ENCODE measurements around the gene SRSF8.

The SRSF8 gene

DNA sequence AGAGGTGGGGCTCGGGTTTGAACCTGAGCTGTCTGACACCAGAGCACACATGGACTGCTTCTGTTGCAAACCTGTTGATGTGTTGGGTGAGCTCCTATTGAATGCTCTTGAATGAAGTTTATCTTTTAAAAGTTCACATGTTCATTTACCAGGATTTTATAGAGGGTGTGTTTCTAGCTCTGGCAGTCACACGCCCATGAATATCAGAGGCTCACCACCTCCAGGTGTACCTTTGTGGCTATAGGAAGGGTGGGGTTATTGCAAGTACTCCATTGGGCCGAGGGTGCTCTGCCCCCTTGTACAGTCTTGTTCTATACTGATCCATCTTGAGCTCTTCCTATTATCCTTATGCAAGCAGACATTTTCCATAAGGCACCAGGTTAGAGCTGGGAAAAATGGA is 32.1 kb downstream of the SRSF8 start:
- TF ChIP-seq ZNF384 (IDR thresholded peaks at IDR 0.05): no peak
- TF ChIP-seq BHLHE40 (IDR thresholded peaks at IDR 0.05; ENCODE audit: borderline replicate concordance): no peak
- TF ChIP-seq SP1 (IDR thresholded peaks at IDR 0.05): no peak
- no peak for TF ChIP-seq TARDBP (IDR thresholded peaks at IDR 0.05)
- no peak for TF ChIP-seq FOXK2 (IDR thresholded peaks at IDR 0.05)
- no peak for TF ChIP-seq HDGF (IDR thresholded peaks at IDR 0.05; ENCODE audit: borderline replicate concordance)
- TF ChIP-seq, protein P1, sequence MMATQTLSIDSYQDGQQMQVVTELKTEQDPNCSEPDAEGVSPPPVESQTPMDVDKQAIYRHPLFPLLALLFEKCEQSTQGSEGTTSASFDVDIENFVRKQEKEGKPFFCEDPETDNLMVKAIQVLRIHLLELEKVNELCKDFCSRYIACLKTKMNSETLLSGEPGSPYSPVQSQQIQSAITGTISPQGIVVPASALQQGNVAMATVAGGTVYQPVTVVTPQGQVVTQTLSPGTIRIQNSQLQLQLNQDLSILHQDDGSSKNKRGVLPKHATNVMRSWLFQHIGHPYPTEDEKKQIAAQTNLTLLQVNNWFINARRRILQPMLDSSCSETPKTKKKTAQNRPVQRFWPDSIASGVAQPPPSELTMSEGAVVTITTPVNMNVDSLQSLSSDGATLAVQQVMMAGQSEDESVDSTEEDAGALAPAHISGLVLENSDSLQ (IDR thresholded peaks at IDR 0.05): no peak
- TF ChIP-seq ELF4 (IDR thresholded peaks at IDR 0.05): no peak
- no peak for TF ChIP-seq FOXA1 (IDR thresholded peaks at IDR 0.05)
- TF ChIP-seq NFRKB (IDR thresholded peaks at IDR 0.05): no peak
- TF ChIP-seq FOXM1 (IDR thresholded peaks at IDR 0.05; ENCODE audit: borderline replicate concordance): no peak
- no peak for TF ChIP-seq L3MBTL2 (conservative IDR thresholded peaks at IDR 0.05)
- TF ChIP-seq LEF1 (IDR thresholded peaks at IDR 0.05; ENCODE audit: borderline replicate concordance): no peak
- no peak for TF ChIP-seq ARNT (IDR thresholded peaks at IDR 0.05)
- TF ChIP-seq CTBP1 (IDR thresholded peaks at IDR 0.05; ENCODE audit: borderline replicate concordance): no peak
- no peak for TF ChIP-seq SUZ12 (IDR thresholded peaks at IDR 0.05)
- POLR2A ChIA-PET: interaction anchor here (1.2 to 1.8 kb wide), 3 partner anchors 9 to 31 kb away, joined by 3 to 8 read pairs (median 6); partner anchors contain the start of gene ENDOD1
- CTCF ChIA-PET: no interaction called here
- DNase-seq (ENCODE audit: extremely low spot score): no peak

DNA sequence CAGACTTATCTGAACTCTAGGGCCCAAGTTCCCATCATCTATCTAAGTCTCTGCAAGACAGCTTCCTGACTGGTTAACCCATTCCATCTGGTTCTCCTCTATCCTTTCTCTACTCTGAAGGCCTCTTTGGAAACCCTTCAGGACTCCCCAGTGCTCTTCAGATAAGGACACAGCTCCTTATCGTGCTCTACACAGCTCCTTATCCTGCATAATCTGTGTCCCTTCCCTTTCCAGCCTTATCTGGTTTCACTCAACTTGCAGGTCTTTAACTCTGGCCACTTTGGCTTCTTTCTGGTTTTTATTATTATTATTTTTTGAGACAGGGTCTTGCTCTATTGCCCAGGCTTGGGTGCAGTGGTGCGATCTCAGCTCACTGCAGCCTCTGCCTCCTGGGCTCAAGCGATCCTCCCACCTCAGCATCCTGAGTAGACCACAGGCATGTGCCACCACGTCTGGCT is 33.5 kb downstream of the SRSF8 start:
- DNase-seq (ENCODE audit: extremely low spot score): no peak
- POLR2A ChIA-PET: interaction anchor here (1.8 kb wide), 1 partner anchor 10 kb away, joined by 8 read pairs; the partner anchor contains the start of gene ENDOD1
- CTCF ChIA-PET: no interaction called here
- TF ChIP-seq ELF4 (IDR thresholded peaks at IDR 0.05) (no peak), FOXM1 (IDR thresholded peaks at IDR 0.05; ENCODE audit: borderline replicate concordance) (no peak), HDGF (IDR thresholded peaks at IDR 0.05; ENCODE audit: borderline replicate concordance) (no peak), FOXK2 (IDR thresholded peaks at IDR 0.05) (no peak), LEF1 (IDR thresholded peaks at IDR 0.05; ENCODE audit: borderline replicate concordance) (no peak), SUZ12 (IDR thresholded peaks at IDR 0.05) (no peak), ARNT (IDR thresholded peaks at IDR 0.05) (no peak), SP1 (IDR thresholded peaks at IDR 0.05) (no peak), FOXA1 (IDR thresholded peaks at IDR 0.05) (no peak)

DNA sequence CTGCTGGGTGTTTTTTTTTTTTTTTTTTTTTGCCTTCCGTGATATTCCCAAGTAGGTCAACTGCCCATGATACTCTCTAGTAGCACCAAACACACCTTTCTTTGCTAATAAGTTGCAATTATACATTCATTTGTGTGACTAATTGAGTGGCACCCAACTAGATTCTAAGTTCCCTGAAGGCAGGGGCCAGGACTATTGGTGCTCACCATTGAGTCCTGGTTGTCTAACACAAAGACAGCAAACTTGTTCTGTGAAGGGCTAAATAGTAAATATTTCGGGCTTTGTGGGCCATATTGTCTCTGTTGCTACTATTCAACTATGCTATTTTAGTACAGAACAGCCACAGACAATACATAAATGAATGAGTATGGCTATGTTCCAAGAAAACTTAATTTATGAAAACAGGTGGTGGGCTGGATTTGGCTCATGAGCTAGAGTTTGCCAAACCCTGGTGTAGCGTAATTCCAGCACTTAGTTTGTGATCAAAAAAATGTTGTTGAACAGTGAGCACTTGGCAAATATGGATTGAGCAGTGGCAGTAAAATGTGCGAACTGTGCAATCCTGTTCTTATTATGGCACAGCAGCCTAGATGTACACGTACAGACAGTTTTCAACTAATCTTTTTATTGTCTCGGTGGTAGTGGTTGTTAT is 34.3 kb downstream of the SRSF8 start:
- DNase-seq (ENCODE audit: extremely low spot score): no peak
- ChIA-PET POLR2A (no interaction called here), CTCF (interaction anchor here (1.7 kb wide), 1 partner anchor 8 kb away, joined by 3 read pairs; no protein-coding TSS in a partner anchor)
- TF ChIP-seq SP1 (IDR thresholded peaks at IDR 0.05) (no peak), ZNF384 (IDR thresholded peaks at IDR 0.05) (no peak), LEF1 (IDR thresholded peaks at IDR 0.05; ENCODE audit: borderline replicate concordance) (no peak), FOXA1 (IDR thresholded peaks at IDR 0.05) (no peak)

DNA sequence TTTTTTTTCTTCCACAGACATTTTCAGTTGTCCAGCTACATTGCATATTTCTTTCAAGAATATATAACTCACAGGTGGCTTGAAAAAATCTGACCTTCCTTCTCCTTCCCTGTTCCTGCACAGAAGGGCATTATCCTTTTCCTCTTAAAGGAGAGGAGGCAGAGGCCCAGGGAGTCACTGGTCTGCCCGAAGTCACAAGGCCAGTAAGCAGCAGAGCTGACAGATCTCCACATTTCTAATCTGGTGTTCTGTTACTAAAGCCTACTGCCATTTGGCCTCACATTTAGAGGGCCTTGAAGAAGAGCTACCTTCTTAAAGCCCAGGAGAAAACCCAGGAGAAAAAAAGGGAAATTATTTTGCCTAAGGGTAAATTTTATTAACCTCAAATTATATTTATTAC is 35.2 kb downstream of the SRSF8 start:
- no peak for TF ChIP-seq SP1 (IDR thresholded peaks at IDR 0.05)
- TF ChIP-seq NFRKB (IDR thresholded peaks at IDR 0.05): no peak
- no peak for TF ChIP-seq ARNT (IDR thresholded peaks at IDR 0.05)
- no peak for DNase-seq (ENCODE audit: extremely low spot score)
- CTCF ChIA-PET: interaction anchor here (1.7 kb wide), 1 partner anchor 9 kb away, joined by 3 read pairs; no protein-coding TSS in a partner anchor
- POLR2A ChIA-PET: interaction anchor here (0.7 to 0.8 kb wide), 2 partner anchors 8 to 234 kb away, joined by 3 read pairs; no protein-coding TSS in a partner anchor

DNA sequence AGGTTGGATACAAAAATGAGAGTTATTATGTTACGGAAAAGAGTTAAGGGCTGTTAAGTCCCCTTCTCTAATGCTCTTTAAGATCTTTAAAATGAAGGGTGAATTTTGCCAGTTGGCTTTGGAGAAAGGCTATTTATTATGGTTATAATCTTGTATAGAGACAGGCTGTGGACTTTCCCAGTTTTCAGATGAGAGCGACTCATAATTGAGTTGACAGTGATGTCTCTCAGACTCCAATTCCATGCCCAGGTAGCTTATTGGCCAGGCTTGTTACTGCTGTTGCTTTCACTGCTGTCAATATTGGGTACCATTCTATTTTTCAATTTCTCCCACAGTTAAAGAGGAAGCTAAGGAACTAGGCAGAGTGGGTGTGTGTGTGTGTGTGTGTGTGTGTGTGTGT is 36.0 kb downstream of the SRSF8 start:
- TF ChIP-seq, protein P1 (IDR thresholded peaks at IDR 0.05): no peak
- no peak for TF ChIP-seq CTBP1 (IDR thresholded peaks at IDR 0.05; ENCODE audit: borderline replicate concordance)
- no peak for TF ChIP-seq L3MBTL2 (conservative IDR thresholded peaks at IDR 0.05)
- TF ChIP-seq ZNF384 (IDR thresholded peaks at IDR 0.05): no peak
- no peak for TF ChIP-seq LEF1 (IDR thresholded peaks at IDR 0.05; ENCODE audit: borderline replicate concordance)
- no peak for TF ChIP-seq ARNT (IDR thresholded peaks at IDR 0.05)
- no peak for TF ChIP-seq NFRKB (IDR thresholded peaks at IDR 0.05)
- no peak for TF ChIP-seq HDGF (IDR thresholded peaks at IDR 0.05; ENCODE audit: borderline replicate concordance)
- no peak for TF ChIP-seq SUZ12 (IDR thresholded peaks at IDR 0.05)
- TF ChIP-seq FOXK2 (IDR thresholded peaks at IDR 0.05): no peak
- DNase-seq (ENCODE audit: extremely low spot score): no peak
- POLR2A ChIA-PET: interaction anchor here (0.8 to 1.1 kb wide), 3 partner anchors 9 to 36 kb away, joined by 3 to 4 read pairs (median 3); partner anchors contain the start of genes ENDOD1 and SRSF8
- CTCF ChIA-PET: interaction anchor here (0.7 to 0.9 kb wide), 2 partner anchors 37 to 404 kb away, joined by 3 to 4 read pairs; no protein-coding TSS in a partner anchor

DNA sequence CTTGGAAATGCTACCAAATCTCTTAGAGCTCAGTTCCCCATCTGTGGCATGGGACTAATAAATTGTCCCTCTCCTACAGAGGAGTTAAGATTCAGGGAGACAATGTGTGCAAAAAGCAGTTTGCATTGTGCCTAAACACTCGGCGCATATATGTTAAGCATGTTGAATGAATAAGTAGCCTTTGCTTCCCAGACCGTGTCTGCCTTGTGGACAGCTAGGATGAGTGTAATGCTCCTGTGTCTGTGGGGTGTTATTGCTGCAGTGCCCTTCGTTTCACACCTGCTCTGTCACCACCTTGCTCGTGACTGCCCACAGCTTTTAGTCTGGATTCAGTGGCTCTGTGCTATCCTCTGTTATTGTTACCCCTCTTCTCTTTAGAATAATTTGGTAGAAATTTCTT is 37.0 kb downstream of the SRSF8 start:
- no peak for DNase-seq (ENCODE audit: extremely low spot score)
- no peak for TF ChIP-seq FOXK2 (IDR thresholded peaks at IDR 0.05)
- no peak for TF ChIP-seq CTBP1 (IDR thresholded peaks at IDR 0.05; ENCODE audit: borderline replicate concordance)
- no peak for TF ChIP-seq FOXM1 (IDR thresholded peaks at IDR 0.05; ENCODE audit: borderline replicate concordance)
- no peak for TF ChIP-seq BHLHE40 (IDR thresholded peaks at IDR 0.05; ENCODE audit: borderline replicate concordance)
- no peak for TF ChIP-seq L3MBTL2 (conservative IDR thresholded peaks at IDR 0.05)
- CTCF ChIA-PET: interaction anchor here (0.7 to 0.9 kb wide), 2 partner anchors 36 to 404 kb away, joined by 3 to 4 read pairs; no protein-coding TSS in a partner anchor
- POLR2A ChIA-PET: interaction anchor here (0.9 to 1.1 kb wide), 3 partner anchors 14 to 37 kb away, joined by 3 to 4 read pairs (median 3); partner anchors contain the start of genes ENDOD1 and SRSF8

All from HEK293T (cell line).